Measurements from ENCODE around the gene JARID2.
A peak's percentile ranks its signal among the peaks of the same experiment; 100 is the strongest.

JARID2 gene

DNA sequence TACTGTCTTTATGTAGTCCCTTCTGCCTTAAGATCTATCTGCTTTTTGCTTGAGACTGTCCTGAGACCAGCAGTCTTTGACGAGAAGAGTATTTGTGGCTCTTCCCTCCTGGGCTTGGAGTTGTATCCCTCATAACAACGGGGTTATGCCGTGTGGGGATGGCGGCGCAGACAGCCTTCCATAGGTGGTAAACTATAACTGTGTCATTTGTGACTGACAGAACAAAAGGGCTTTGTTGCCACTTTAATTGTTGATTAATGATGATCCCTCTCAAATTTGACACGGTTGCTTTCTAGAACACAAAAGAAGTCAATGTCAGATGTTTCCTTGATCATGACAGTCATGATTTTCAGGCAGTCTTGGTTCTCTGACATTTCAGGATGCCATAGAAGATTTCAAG, 196.6 kb downstream of the JARID2 start:
- DNase-seq (ENCODE audit: low spot score) = no peak

- DNase-seq (ENCODE audit: low spot score) = no peak
Measured at GRCh38 chr6:15443119-15443830, 197.4 kb downstream of the JARID2 start.

DNA sequence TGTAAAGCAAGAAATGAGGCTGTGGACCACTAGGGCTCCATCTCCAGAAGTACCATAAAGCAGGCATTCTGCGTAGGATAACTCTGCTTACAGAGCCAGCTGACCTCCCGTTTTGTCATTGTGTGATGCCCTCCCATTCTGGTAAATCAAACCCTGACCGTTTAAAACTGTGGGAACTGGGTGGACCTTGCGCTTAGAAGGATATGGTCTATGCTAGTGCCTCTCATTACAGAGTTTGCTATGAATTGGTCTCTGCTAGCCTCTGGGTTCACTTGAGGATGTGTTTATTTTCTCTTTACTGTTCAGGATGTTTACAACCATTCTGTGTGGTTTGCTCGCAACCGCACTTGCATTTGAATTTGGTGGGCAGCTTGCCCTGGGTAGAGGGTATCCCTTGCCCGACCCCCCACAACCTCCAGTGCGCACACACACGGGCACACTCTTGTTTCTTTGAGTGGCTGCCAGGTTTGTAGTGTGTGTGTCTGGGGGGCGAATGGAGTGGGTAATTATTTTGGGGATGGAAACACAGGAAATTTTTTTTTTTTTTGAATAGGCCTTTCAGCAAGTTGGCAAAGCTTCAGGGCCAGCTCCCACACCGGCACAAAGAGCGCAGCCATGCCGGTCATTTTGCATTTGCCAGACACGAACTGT, 198.3 kb downstream of the JARID2 start:
- DNase-seq (ENCODE audit: low spot score) = no peak

DNA sequence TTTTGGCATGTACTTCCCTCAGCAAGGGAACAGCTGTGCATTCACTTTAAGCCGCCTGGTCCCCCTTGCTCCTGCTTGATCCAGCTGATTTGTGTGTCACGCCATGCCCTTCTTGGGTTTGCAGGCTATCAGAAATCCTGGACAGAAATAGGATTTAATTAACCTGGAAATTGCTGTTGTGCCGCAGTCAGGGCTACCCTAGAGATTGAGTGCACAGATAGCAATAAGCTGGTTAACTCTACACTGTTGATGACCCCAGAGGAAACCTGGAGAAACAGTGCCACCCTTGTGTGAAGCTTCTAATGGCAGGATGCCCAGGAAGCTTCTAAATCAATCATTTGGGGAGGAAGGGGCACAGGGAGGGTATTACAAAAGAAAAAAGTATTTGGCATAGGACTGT, 199.0 kb downstream of the JARID2 start:
- peak; percentile 39 for DNase-seq (ENCODE audit: low spot score)

DNA sequence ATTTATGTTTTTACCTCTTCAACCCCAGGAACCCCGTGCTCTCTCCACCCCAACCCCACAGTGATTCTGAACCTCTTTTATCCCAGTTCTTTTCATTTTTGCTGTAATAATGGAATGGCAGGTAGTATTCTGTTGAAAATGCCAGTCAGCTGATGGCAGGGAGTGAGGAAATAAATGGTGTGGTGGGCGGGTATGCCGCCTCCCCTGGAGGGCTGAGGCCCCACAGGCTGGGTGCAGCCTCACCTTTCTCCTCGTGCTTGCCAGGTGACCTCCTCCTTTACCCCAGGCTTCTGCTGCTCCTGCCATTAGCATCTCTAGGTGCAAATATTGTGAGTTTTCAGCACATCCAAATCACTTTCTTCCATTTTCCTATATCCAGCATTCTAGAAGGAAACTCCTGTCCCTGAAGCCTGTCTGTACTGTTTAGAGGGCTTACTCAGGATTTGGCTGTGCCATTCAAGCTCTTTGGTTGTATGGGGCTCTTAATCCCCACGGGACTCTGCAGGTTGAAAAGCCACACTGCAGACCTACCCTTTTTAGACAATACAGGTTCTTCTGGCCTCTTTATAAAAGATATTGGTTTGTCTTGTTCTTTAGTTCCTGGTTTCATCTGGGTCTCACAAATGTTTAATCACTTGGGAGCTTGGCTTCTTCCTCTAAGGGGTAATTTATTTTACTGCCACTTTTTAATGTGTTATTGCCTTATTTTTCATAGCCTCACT, 201.8 kb downstream of the JARID2 start:
- DNase-seq (ENCODE audit: low spot score) = no peak

GRCh38 chr6:15449011-15449410, 203.1 kb downstream of the JARID2 start:
- DNase-seq (ENCODE audit: low spot score) = no peak

- DNase-seq (ENCODE audit: low spot score) = no peak
Measured at GRCh38 chr6:15451738-15452137, 205.9 kb downstream of the JARID2 start.

DNA sequence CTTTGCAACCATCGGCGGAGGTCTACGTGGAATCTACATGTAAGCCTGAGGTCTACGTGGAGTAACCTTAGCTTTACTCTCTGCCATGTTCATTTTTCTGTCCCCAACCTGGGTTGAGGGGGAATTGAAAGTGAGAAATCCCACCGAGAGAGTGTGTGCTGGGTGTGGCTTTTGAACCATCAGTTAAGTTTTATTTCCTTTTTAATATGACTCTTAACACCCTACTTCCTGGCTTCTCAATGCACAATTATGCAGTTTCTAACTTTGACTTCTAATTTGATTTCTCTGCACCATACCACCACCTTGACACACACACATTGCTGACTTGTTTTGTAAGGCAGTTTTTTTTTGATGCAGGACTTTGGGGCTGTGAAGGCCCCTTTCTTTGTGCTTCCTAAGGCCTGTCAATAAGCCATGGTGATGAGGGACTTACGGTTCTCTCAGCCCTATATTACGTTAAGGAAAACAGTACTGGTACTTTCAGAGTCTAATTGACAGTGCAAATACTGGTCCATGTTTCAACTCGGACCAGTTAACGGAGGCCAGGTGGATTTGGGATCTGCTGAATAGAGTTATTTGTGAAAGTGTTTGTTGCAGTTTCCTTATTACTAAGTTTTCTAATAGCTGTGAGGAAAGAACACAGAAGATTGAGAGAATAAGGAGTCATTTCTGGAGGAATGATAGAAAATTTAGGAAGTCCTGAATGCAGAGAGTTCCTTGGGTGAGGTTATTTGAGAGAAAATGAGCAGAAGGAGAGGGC, 206.5 kb downstream of the JARID2 start:
- no peak for DNase-seq (ENCODE audit: low spot score)

GRCh38 chr6:15453186-15453585, 207.3 kb downstream of the JARID2 start:
- DNase-seq (ENCODE audit: low spot score) = no peak

GRCh38 chr6:15453622-15454021, 207.8 kb downstream of the JARID2 start:
- no peak for DNase-seq (ENCODE audit: low spot score)

DNA sequence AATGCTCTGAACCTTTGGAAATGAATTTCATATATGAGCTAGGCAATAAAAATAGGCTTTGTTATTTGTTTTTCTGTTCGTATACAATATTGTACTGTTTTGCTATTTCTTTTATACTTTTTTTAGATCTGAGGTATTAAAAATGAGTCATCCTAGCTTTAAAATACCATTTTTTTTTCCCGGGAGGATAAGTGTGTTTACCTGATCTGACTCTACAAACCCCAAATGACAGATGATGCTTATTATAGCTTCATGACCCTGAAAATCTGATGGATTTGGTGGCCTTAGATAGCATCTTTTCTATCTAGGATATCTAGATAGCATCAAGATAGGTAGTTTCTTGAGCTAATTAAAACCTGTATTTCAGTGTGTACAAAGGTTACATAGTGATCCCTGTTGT, 210.6 kb downstream of the JARID2 start:
- no peak for DNase-seq (ENCODE audit: low spot score)

DNA sequence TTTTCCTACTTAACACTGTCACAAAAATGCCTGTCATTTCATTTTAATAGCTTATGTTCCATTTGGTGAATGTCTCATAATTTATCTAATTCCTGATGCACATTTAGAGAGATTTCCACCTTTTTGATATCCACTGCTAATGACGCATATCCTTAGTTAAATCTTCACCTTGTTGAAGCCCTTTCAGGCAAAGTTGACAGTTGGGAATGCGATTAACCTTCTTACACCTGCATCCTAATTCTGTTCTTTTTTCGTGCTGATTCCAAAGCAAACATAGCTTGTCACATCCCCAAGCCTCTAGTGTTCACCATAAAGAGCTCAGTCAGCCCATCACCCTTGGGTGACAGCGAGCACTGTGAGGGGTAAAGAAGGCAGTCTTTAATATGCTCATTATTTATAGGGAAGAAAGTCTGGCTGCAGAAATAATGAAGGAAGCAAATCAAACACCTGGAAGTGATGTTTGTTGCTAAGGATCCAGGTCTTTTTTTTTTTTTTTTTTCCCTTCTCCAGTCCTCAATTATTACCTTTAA, 211.3 kb downstream of the JARID2 start:
- DNase-seq (ENCODE audit: low spot score) = no peak

DNA sequence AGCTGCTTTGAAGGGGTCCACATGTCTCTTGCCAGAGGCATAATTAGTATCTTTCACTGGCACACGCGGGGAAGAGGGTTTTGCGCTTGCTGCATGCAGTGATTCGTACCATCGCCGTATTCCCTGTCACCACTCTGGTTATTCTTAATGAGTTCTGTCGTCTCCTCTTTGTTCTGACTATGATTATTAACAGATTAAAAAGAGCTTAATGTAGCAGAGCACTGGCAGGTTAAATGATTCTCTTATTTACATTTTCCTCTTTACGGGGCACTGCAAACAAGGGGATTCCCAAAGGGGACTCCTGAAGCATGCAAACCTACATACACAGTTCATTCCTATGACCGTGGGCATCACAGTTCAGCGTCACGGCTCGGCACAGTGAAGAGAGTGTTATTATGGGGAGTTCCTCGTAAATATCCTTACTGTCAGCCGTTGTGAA, 212.2 kb downstream of the JARID2 start:
- DNase-seq (ENCODE audit: low spot score) = peak; percentile 30

DNA sequence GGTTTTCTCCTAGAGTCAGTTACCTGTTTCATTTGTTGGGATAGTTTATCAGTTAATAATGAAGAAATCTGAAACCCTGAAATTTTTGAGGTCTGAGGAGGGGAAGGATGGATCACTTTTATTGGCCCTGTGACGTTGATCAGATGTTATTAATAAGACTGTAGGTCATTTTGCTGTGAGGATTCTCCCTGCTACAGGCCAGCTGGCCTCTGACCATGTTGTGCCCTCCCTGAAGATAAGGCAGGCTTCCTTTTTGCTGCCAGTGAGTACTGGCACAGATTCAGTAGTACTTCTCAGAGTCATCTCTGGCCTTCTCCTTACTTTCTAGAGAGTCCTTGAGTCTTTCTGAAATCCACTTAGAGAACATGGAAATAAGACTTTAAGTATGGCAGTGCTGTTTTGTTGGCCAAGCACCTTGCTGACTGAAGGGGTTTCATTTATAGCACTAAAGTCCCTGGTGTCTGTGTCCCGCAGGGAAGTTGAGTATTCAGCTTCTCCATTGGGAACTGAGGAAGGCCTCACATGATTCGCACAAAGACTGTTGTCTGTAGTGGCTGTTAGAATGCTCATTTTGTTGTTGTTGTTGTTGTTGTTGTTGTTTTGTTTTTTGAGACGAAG, 214.3 kb downstream of the JARID2 start:
- no peak for DNase-seq (ENCODE audit: low spot score)

DNA sequence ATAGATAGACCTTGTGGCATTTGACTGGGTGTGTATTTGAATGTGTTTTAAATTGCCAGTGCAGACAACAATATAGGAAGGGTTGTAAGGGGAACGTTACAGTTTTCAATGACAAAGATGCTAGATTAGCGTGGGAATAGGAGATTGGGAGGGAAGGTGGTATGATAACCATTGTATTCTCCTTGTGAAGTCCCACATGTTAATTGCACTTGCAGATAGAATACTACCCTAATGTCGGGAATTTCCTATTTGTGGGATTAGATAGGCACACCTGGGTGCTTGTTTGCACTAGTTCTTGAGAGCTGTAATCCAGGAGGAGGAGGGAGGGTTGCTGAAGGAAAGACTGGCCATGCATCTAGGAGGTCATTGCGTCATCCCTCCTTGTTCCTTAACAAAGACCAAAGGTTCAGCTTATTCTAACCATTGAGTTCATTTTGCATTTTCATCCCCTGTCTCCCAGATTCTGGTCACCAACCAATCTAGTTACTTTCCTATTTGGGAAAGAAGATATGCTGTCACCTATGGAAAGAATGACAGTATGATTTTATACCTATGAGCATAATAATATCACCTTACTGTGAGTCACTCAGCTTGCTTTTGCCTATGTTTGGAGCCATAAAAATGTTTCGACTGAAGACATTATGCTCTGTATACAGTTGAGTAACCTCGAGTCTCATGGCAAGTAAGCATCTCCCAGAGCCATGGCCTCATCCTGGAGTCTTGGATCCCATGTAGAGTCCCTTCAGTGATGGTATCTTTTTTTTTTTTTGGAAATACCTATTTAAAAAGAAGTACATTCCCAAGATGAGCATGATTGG, 215.5 kb downstream of the JARID2 start:
- DNase-seq (ENCODE audit: low spot score) = no peak

GRCh38 chr6:15462256-15462655, 216.4 kb downstream of the JARID2 start:
- DNase-seq (ENCODE audit: low spot score) = no peak

DNA sequence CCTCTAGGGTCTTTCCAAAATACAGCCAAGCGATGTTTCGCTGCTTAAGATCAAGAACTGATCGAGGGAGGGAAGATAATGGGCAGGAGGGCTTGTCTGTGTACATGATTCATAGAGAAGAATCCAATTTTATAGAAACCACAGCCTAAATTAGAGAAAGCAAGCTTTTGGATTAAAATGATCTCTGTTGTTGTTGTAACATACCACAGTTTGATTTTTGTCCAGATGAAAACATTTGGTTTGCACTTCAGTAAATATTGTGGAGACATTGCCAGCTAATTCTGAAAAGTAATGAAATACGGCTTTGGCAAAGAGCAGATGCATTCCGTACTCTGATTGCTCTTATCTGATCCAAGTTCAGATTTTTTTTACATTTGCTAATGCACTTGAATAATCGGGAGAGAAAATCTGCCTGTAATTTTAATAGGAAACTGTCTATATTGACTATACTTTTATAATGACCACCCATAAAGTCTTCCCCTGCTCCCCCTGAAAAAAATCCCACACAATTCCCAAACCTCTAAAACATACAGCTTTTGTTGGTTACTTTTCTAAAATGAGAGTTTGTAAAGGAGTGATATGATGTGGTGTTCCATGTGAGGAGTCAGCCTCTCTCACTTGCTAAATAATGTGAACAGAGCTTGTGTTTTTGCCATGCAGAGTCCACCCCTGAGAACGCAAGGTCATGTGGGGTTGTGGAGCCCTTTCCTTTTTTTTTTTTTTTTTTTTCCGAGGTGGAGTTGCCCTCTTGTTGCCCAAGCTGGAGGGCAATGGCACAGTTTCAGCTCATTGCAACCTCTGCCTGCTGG, 217.1 kb downstream of the JARID2 start:
- DNase-seq (ENCODE audit: low spot score) = no peak

GRCh38 chr6:15464211-15464725, 218.4 kb downstream of the JARID2 start:
- peak; percentile 67 for DNase-seq (ENCODE audit: low spot score)

DNA sequence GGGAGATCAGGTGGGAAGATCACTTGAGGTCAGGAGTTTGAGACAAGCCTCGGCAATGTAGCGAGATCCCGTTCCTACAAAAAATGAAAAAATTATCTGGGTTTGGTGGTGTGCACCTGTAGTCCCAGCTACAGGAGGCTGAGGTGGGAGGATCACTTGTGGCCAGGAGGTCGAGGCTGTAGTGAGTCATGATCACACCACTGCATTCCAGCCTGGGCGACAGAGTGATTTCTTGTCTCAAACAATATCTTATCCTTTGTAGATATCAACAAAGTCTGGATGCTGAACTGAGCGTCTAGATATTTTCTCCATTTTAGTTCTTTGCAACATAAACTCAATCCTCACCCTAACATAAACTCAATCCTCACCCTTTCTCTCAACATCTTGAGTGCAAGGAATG, 219.3 kb downstream of the JARID2 start:
- DNase-seq (ENCODE audit: low spot score) = no peak

DNA sequence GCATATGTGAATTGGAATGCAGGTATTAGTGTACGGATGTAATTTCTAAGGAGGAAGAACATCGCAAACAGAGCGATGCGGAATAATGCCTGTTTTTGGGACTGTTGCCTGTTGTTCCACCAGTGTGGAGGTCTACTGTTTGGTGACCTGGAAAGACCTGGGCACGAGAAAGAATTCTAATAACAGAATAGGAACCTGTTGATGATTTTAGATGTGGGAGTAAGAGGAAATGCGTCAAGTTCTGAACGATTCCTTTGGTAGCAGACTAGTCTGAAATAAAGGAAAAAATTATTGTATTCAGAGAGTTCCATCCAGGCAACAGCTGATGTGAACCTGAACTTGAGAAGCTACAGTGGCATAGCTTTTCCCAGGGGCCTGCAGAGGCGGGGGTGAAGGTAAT, 224.9 kb downstream of the JARID2 start:
- DNase-seq (ENCODE audit: low spot score) = no peak
